DMS53 (cell line): Measurements from ENCODE around the gene ZNF175.

Source experiments
- DNase-seq: peaks from one replicate; lab custom pipeline; 2025; lab: John Stamatoyannopoulos, UW

Gene ZNF175

GRCh38 chr19:51589511-51589910 lies 18.4 kb downstream of the ZNF175 start:
- no peak for DNase-seq

- DNase-seq: no peak
These were observed 19.4 kb downstream of the ZNF175 start for GRCh38 chr19:51590441-51590840.

GRCh38 chr19:51592521-51592920 lies 21.4 kb downstream of the ZNF175 start:
- no peak for DNase-seq

DNA sequence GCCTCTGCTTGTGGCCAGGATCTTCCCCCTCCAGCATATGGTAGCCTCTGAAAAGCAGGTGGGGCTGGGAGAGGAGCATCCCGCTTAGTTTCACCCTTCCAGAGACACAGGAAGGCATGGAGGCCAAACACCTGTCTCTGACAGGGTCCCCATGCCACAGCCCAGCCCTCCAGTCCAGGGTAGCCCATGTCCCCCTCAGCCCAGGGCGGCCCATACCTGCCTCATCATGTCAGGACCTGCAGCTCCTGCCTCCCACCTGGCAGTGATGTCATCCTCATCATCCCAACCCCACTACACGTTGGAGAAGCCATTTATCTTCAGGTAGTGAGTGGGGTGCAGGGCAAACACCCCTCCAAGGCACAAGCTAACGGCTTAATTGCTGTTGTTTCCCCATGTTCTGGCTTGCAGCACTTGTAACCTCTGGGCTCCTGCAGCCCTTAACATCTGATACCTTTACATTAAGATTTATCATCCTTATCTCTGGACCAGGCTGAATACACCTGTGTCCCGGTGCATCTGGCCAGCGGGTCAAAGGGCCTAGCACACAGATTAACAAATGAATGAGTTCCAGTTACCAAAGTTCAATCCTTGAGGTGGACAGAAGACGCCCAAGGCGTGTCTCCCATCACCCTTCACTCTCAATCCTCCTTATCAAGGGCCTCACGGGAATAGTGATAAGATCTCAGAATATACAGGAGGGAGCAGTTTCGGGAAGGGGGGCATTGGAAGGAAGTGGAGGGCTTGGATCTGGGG lies 22.2 kb downstream of the ZNF175 start:
- no peak for DNase-seq

- DNase-seq: peak; percentile 71
These were observed 23.1 kb downstream of the ZNF175 start for GRCh38 chr19:51593969-51594773.

DNA sequence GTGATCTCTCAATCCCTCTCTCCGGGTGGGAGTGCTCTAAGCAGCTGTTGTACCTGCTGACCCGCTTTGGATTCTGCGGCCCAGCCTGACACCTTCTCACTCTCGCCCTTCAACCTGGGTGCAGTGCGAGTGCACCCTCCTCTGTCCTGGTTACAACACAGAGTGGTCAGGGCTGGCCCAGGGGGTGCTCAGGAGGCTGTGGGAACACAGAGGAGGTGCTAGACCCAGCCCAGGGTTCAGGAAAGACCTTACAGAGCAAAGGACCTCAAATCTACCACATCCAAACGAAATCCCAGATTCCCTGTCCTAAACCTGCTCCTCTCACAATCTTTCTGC lies 23.7 kb downstream of the ZNF175 start:
- no peak for DNase-seq

DNA sequence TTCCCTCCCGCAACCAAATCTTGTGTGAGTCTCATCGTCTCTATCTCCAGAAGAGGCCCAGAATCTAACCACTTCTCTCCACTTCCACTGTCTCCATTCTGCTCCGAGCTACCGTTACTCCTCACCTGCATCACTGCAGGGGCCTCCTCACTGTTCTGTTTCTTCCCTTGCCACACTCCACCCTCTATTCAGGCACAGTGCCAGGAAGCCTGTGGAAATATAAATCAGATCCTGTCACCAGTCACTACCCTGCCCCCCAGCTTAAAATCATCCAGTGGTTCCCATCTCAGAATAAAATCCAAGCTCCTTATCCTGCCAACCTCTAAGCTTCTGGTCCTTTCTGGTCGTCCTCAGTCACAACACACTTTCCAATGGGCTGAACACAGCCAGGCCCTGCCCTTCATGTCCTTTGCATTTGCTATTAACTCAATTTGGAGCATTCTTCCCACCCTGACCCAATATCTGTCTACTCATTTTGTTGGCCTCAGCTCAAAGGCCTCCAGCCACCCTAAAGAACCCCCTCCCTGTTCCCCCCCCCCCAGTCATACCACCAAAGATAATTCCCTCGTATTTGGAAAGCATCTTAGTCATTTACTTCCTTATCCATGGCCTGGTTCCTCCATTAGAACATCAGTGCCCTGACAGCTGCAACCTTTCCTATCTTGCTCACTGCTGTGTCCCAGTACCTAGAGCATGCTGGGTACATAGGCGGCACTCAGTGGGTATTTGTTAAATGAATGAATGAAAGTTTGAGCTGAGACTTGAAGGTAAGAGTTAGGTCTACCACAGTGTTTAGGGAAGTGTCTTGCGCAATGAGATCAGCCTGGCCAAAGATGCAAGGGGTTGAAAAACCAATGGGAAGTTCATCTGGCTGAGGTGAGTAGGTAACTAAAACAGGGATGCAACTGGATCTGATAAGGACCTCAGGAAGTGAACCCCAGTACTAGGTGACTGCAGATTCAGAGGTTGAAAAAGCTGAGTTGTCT lies 24.4 kb downstream of the ZNF175 start:
- DNase-seq: no peak

DNA sequence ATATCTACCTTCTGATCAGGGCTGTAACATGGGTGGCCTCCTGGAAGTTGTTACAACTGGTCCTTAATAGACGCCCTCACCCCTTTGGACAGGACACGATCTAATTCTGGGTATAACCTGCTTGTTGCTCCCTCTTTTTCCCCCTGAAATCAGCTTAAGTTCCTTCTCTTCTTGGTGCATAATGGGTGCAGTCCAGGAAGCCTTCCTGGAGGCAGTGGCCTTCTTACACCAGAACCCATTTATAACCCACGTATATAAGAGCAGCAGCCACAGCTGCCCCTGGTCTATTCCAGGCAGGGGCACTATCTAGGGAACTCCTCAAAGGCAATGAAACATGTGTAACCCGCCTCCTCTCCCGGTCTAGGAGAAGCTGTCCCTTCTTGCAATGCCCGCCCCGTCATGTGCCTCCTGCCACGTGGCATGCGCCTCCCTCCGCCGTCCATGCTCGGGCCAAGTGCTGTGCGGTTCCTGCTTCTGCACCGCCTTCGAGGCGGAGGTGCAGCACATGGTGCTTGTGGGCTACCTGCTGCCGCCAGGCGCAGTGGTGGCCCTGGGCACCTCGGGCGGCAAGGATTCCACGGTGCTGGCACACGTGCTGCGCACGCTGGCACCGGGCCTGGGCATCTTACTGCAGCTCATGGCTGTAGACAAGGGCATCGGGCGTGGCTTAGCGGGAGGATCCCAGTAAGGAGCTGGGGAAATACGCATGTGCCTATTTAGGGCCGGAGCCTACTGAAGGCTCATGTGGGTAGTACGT lies 27.3 kb downstream of the ZNF175 start:
- DNase-seq: no peak

DNA sequence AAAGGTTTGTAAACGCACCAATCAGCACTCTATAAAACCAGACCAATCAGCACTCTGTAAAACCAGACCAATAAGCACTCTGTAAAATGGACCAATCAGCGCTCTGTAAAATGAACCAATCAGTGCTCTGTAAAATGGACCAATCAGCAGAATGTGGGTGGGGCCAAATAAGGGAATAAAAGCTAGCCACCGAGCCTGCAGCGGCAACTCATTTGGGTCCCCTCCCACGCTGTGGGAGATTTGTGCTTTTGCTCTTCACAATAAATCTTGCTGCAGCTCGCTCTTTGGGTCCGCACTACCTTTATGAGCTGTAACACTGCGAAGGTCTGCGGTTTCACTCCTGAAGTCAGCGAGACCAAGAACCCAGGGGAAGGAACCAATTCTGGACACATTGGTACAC lies 28.0 kb downstream of the ZNF175 start:
- DNase-seq: no peak

- no peak for DNase-seq
These were observed 30.0 kb downstream of the ZNF175 start for GRCh38 chr19:51600940-51601580.

DNA sequence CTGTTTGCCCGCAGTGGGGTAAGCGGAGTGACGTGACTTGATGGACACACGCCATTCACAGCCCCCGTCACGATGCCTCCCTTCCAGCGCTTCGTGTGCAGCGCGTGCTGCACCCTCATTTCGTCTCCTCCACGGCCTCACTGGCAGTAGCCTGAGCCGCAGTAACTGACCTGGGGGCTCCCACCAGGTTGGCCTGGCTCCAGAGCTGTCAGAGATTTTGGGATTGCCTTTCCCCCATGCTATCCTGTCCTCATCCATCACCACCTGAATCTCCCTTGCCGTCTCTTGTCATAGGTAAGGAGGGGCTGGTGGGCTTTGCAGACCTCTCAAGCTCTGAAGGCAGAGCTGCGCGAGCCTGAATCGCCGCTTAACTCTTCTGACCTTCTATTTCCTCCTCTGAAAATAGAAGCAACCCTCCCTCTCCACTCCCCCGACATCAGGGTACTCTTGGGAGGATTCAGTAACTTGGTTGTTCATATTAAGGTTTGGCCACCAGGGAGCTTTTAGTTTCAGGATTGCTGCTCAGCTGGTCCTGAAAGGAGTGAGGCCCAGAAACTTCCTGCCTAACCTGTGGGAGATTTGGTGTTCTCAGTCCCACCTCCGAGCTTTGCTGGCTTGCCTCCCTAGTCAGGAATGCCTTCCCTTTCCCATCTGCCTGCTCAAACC lies 31.2 kb downstream of the ZNF175 start:
- no peak for DNase-seq

GRCh38 chr19:51607077-51607476 lies 36.0 kb downstream of the ZNF175 start:
- no peak for DNase-seq

- DNase-seq: peak; percentile 22
These were observed 37.0 kb downstream of the ZNF175 start for GRCh38 chr19:51607920-51608562.

GRCh38 chr19:51610576-51610975 lies 39.5 kb downstream of the ZNF175 start:
- DNase-seq: no peak

GRCh38 chr19:51614789-51615188 lies 43.7 kb downstream of the ZNF175 start:
- no peak for DNase-seq

GRCh38 chr19:51615991-51616390 lies 44.9 kb downstream of the ZNF175 start:
- DNase-seq: no peak

- no peak for DNase-seq
These were observed 50.1 kb downstream of the ZNF175 start for GRCh38 chr19:51621178-51621577.

DNA sequence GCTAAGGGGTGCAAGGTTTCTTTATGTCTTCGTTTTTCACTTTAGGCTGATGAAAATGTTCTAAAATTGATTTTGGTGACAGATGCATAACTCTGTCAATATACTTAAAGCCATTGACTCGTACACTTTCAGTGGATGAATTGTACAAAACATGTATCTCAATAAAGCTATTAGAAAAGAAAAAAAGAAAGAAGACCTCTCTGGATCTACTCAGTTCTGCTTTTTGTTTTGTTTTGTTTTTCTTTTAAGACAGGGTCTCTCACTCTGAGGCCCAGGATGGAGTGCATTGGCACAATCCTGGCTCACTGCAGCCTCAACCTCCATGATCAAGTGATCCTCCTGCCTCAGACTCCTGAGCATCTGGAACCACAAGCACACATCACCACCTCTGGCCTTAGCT lies 55.6 kb downstream of the ZNF175 start:
- DNase-seq: no peak

DNA sequence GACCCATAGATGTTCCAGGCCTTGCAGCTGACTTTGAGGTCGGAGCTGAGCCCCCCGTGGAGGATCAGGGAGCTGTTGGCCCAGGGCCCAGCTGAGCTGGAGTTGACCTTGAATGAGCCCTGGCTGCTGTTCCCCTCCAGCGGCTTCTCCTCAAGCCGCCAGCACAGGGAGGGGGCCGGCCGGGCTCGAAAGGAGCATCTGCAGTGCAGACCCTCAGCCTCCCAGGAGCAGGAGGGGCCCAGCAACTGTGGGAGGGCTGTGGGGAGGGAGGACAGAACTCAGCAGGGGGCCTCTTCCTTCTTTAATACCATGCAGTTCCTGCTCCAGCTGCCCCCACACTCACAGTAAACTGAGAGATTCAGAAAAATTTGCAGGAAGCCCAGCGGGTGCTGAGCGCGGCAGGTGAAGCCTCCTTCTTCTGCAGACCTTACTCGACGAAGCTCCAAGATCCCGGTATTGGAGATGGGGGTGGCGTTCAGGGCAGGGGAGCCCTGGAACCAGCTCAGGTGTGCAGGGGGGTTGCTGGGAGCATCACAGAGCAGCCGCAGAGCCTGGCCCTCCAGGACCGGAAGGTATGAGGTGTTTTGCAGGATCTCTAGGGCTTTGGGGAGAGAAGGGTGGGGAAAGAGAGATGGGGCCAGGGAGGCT lies 56.5 kb downstream of the ZNF175 start:
- DNase-seq: no peak
